ENCODE measurements around the gene IGBP1.

IGBP1 gene

GRCh38 chrX:70138622-70139021 is 5.4 kb downstream of the IGBP1 start:
- TF ChIP-seq, protein P1, sequence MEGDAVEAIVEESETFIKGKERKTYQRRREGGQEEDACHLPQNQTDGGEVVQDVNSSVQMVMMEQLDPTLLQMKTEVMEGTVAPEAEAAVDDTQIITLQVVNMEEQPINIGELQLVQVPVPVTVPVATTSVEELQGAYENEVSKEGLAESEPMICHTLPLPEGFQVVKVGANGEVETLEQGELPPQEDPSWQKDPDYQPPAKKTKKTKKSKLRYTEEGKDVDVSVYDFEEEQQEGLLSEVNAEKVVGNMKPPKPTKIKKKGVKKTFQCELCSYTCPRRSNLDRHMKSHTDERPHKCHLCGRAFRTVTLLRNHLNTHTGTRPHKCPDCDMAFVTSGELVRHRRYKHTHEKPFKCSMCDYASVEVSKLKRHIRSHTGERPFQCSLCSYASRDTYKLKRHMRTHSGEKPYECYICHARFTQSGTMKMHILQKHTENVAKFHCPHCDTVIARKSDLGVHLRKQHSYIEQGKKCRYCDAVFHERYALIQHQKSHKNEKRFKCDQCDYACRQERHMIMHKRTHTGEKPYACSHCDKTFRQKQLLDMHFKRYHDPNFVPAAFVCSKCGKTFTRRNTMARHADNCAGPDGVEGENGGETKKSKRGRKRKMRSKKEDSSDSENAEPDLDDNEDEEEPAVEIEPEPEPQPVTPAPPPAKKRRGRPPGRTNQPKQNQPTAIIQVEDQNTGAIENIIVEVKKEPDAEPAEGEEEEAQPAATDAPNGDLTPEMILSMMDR (IDR thresholded peaks at IDR 0.05), result no peak
- intact Hi-C loops (cut with DNase I; ENCODE audit: low total_unique reads), result no loop called here
- H3K36me3 ChIP-seq, result peaks cover 0 to 7% (median 0%) of the 10 kb centered on the region in 3 donors
- no peaks in the 10 kb centered on the region for H3K9me3 ChIP-seq
- no peaks in the 10 kb centered on the region for H3K27me3 ChIP-seq
- peaks cover 0 to 14% (median 4%) of the 10 kb centered on the region in 4 donors for H3K4me1 ChIP-seq
- H3K27ac ChIP-seq, result no peak overlapping the region
- no peak for DNase-seq
- H3K4me3 ChIP-seq, result no peak overlapping the region

DNA sequence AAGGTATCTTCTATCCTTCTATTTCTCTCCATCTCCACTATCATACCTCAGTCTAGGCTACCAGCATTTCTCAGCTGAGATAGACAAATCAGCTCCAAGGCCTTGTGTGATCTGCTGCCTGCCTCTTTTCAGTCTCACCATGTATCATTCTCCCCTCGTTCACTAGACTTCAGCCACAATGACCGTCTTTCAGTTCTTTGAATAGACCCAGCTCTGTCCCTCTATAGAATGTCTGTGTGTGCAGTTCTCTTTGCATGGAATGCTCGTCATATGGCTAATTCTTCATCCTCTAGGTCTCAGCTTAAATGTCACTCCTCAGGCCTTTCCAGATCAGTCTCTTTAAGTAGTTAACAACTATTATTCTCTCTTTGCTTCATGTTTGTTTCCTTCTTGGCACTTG is 6.5 kb downstream of the IGBP1 start:
- Histone ChIP-seq H3K27me3 (no peaks in the 10 kb centered on the region), H3K36me3 (peaks cover 0 to 7% (median 0%) of the 10 kb centered on the region in 3 donors), H3K4me3 (no peak overlapping the region), H3K27ac (no peak overlapping the region), H3K9me3 (no peaks in the 10 kb centered on the region), H3K4me1 (peaks cover 0 to 8% (median 4%) of the 10 kb centered on the region in 4 donors)
- TF ChIP-seq, protein P1 (IDR thresholded peaks at IDR 0.05), result no peak
- no peak for DNase-seq
- intact Hi-C loops (cut with DNase I; ENCODE audit: low total_unique reads), result no loop called here

DNA sequence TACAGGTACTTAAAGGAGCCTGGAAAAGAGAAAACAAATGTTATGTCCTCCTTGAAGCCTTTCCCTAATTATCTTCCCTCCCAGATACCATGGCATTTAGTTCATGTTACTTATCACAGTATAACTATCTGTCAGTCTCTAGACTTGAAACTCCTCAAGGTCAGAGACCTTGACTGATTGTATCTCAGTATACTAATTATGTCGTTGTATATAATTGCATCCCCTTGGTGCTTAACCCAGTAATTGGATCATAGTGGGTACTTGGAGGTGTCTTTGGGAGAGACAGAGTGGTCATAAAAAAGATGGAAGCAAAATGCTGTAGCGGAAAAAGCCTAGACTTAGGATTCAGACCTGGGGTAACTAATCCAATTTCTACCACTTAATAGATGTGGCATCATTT is 8.1 kb downstream of the IGBP1 start:
- Histone ChIP-seq H3K27ac (no peak overlapping the region), H3K4me3 (no peak overlapping the region), H3K27me3 (no peaks in the 10 kb centered on the region), H3K36me3 (peaks cover 0 to 7% (median 0%) of the 10 kb centered on the region in 3 donors), H3K9me3 (no peaks in the 10 kb centered on the region), H3K4me1 (no peaks in the 10 kb centered on the region)
- DNase-seq, result no peak
- intact Hi-C loops (cut with DNase I; ENCODE audit: low total_unique reads), result no loop called here
- TF ChIP-seq, protein P1 (IDR thresholded peaks at IDR 0.05), result no peak

- H3K27me3 ChIP-seq, result no peaks in the 10 kb centered on the region
- no peak overlapping the region for H3K4me3 ChIP-seq
- intact Hi-C loops (cut with DNase I; ENCODE audit: low total_unique reads), result no loop called here
- peaks cover 0 to 10% (median 0%) of the 10 kb centered on the region in 4 donors for H3K4me1 ChIP-seq
- H3K36me3 ChIP-seq, result peaks cover 0 to 3% (median 0%) of the 10 kb centered on the region in 3 donors
- DNase-seq, result no peak
- no peak overlapping the region for H3K27ac ChIP-seq
- TF ChIP-seq, protein P1 (IDR thresholded peaks at IDR 0.05), result no peak
- H3K9me3 ChIP-seq, result no peaks in the 10 kb centered on the region
Observed at GRCh38 chrX:70166601-70167590, 33.6 kb downstream of the IGBP1 start.

- Histone ChIP-seq H3K4me1 (peaks cover 0 to 10% (median 0%) of the 10 kb centered on the region in 4 donors), H3K36me3 (no peaks in the 10 kb centered on the region), H3K27ac (peak overlapping the region; percentile 37 to 65), H3K4me3 (peak overlapping the region; percentile 26 to 28), H3K9me3 (no peaks in the 10 kb centered on the region), H3K27me3 (no peaks in the 10 kb centered on the region)
- intact Hi-C loops (cut with DNase I; ENCODE audit: low total_unique reads), result no loop called here
- TF ChIP-seq, protein P1 (IDR thresholded peaks at IDR 0.05), result no peak
- DNase-seq, result peak in 1 of 2 donors; percentile 21
Observed at GRCh38 chrX:70168238-70169188, 35.3 kb downstream of the IGBP1 start.
